Erythroblast (primary cell): ENCODE data around the gene PIEZO2.

ENCODE experiments used
- GATA1 ChIP-seq: IDR thresholded peaks from 2 replicates; pipeline ENCODE4 v1.6.1; 2011; ENCODE audit warnings: low read depth, mild to moderate bottlenecking, control low read depth, low read length, moderate library complexity
- POLR2A ChIP-seq: IDR thresholded peaks from 2 replicates; pipeline ENCODE4 v1.6.1; 2011; ENCODE audit warnings: mild to moderate bottlenecking, low read length

DNA sequence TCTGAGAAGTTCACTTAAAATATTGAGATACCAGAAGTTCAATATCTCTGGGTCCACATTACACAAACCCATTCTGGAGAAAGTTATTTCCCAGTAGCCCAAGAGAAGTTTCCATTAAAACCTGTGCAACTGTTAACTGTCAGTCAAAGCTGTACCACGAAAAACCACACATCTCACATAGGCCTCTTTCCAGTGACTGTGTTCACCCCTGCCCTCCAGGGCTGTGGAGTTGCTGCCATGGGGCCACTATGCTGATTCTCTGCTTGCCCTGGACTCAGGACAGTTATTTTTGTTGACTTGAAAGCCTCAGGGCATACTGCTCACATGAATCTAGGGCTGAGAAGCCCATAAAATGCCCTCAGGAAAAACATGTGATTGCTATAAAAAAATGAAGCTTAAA is 153.8 kb downstream of the PIEZO2 start:
- TF ChIP-seq POLR2A (no peak), GATA1 (no peak)
